B cell (primary cell): Measurements from ENCODE around the gene STX10. TPM values are rescaled to one million over a fixed set of nuclear protein-coding genes. Genes with fewer than 3 reads are reported as not detected.
A peak's percentile ranks its signal among the peaks of the same experiment; 100 is the strongest.

Experiments
- ATAC-seq: fragments of 200-7000 bp; cut with Tn5 transposase; one replicate; pipeline ENCODE4 v1.10.0; 2021; ENCODE audit warnings: low read depth, mild to moderate bottlenecking, moderate number of reproducible peaks, moderate library complexity
- CTCF ChIA-PET: fragments of 350-600 bp; sonication (Branson Sonifier 250); formaldehyde crosslinking; loops from one replicate; lab custom pipeline; 2021; ENCODE audit warnings: antibody characterized with exemption, inconsistent platforms; lab: Charles Lee
- POLR2A ChIA-PET: fragments of 350-600 bp; sonication (Branson Sonifier 250); formaldehyde crosslinking; loops from one replicate; lab custom pipeline; 2021; ENCODE audit warnings: antibody characterized with exemption; lab: Charles Lee
- DNase-seq: peaks from one replicate; pipeline ENCODE4 v3.0.0; 2013
- H2AFZ ChIP-seq: 2 replicates; pipeline ENCODE4 v1.6.1; 2012; ENCODE audit warnings: mild to moderate bottlenecking, low read depth, low read length; ENCODE audit not compliant: insufficient read depth, poor library complexity, severe bottlenecking
- H3K27ac ChIP-seq, 2 donors: 1 replicate in 1 of 2; 2 replicates in 1 of 2; pipeline ENCODE4 v1.5.1; 2012 to 2013; ENCODE audit warnings: low read length in 2 of 2, mild to moderate bottlenecking in 2 of 2, moderate library complexity in 1 of 2
- H3K27me3 ChIP-seq, 4 experiments: fragments of 200-600 bp in 1 of 4; sonication (generic) in 1 of 4; replicated peaks in 1 of 4; 1 replicate in 2 of 4; 2 replicates in 2 of 4; pipeline versions ENCODE4 v1.6.1 to v1.7.0; 2013 to 2016; ENCODE audit warnings: low read length in 3 of 4, mild to moderate bottlenecking in 2 of 4, mixed read lengths in 1 of 4, moderate library complexity in 1 of 4; ENCODE audit not compliant: insufficient read depth in 4 of 4, control insufficient read depth in 3 of 4; ENCODE audit errors: control extremely low read depth in 1 of 4
- H3K36me3 ChIP-seq, 2 experiments: replicated peaks in 1 of 2; 1 replicate in 1 of 2; 2 replicates in 1 of 2; pipeline versions ENCODE4 v1.6.1 to v1.7.1; 2013; ENCODE audit warnings: low read length in 1 of 2; ENCODE audit not compliant: insufficient read depth in 2 of 2, control insufficient read depth in 1 of 2; ENCODE audit errors: control extremely low read depth in 1 of 2, extremely low read depth in 1 of 2
- H3K4me1 ChIP-seq, 2 donors: fragments of 200-600 bp in 1 of 2; sonication (generic) in 1 of 2; 1 replicate in 1 of 2; 2 replicates in 1 of 2; pipeline versions ENCODE4 v1.5.1 to v1.6.1; 2013 to 2017; ENCODE audit warnings: low read length in 2 of 2; ENCODE audit not compliant: control insufficient read depth in 2 of 2, insufficient read depth in 2 of 2
- H3K4me2 ChIP-seq: replicated peaks from 2 replicates; pipeline ENCODE3; 2012; ENCODE audit warnings: mild to moderate bottlenecking, low read depth, low read length; ENCODE audit not compliant: poor library complexity, severe bottlenecking
- H3K4me3 ChIP-seq, 5 experiments: fragments of 200-600 bp in 1 of 5; sonication (generic) in 1 of 5; 1 replicate in 3 of 5; 2 replicates in 2 of 5; pipeline versions ENCODE4 v1.5.1 to v1.7.0; 2011 to 2016; ENCODE audit warnings: low read length in 4 of 5, mild to moderate bottlenecking in 4 of 5, low read depth in 2 of 5, control low read depth in 1 of 5, moderate library complexity in 1 of 5; ENCODE audit not compliant: insufficient read depth in 1 of 5; ENCODE audit errors: control extremely low read depth in 1 of 5, extremely low read depth in 1 of 5
- H3K79me2 ChIP-seq: fragments of 200-600 bp; sonication (generic); one replicate; pipeline ENCODE4 v1.6.0; 2016; ENCODE audit warnings: low read length; ENCODE audit not compliant: control insufficient read depth, insufficient read depth
- H3K9ac ChIP-seq: fragments of 200-600 bp; sonication (generic); 2 replicates; pipeline ENCODE4 v1.6.1; 2017; ENCODE audit warnings: mild to moderate bottlenecking, low read length, moderate library complexity
- H3K9me3 ChIP-seq, 3 donors: one replicate each; pipeline versions ENCODE4 v1.6.1 to v1.7.1; 2013; ENCODE audit warnings: low read length in 2 of 3; ENCODE audit not compliant: control insufficient read depth in 2 of 3, insufficient read depth in 1 of 3; ENCODE audit errors: control extremely low read depth in 1 of 3
- H4K20me1 ChIP-seq: 2 replicates; pipeline ENCODE4 v1.6.0; 2012; ENCODE audit warnings: mild to moderate bottlenecking, low read length; ENCODE audit not compliant: insufficient read depth, control insufficient read depth, poor library complexity, severe bottlenecking
- H3K27ac Mint-ChIP-seq: one replicate; pipeline ENCODE4 v1.8.0; 2021; ENCODE audit warnings: mixed read lengths
- H3K27me3 Mint-ChIP-seq: one replicate; pipeline ENCODE4 v1.8.0; 2021; ENCODE audit warnings: mixed read lengths
- H3K4me1 Mint-ChIP-seq: one replicate; pipeline ENCODE4 v1.8.0; 2021; ENCODE audit warnings: mixed read lengths
- H3K4me3 Mint-ChIP-seq: one replicate; pipeline ENCODE4 v1.8.0; 2021; ENCODE audit warnings: mixed read lengths
- H3K9me3 Mint-ChIP-seq: one replicate; pipeline ENCODE4 v1.8.0; 2022; ENCODE audit warnings: mixed read lengths; ENCODE audit not compliant: insufficient read depth
- EZH2 ChIP-seq: IDR thresholded peaks from 2 replicates; pipeline ENCODE4 v1.6.1; 2012; ENCODE audit warnings: borderline replicate concordance, low read depth, mild to moderate bottlenecking, moderate library complexity, low read length; ENCODE audit not compliant: insufficient read depth, poor library complexity, severe bottlenecking
- WGBS: methylation state at CpG from one replicate; pipeline ENCODE4 v1.1.5; 2013; ENCODE audit warnings: missing lambda C conversion rate; ENCODE audit not compliant: insufficient coverage; 5-methylcytosine and 5-hydroxymethylcytosine counted together
- intact Hi-C: fragments of 100-400 bp; cut with micrococcal nuclease; formaldehyde crosslinking; loops from one replicate; pipeline ENCODE4 v1.10.0; 2022
- polyA plus RNA-seq: library from polyadenylated mRNA; depleted of rRNA; stranded (reverse); fragments of >200 nt; gene quantifications from 2 replicates; pipeline ENCODE4 v1.2.3, GENCODE V29; 2012
- total RNA-seq, 2 donors: library from RNA; stranded (reverse); fragments of 120-200 nt in 1 of 2; gene quantifications; 1 replicate in 1 of 2; 2 replicates in 1 of 2; pipeline versions ENCODE4 v1.2.3 to v1.2.4, GENCODE V29; 2013 to 2022
- TF ChIP-seq, protein P1 (sequence below): fragments of 200-600 bp; IDR thresholded peaks from one replicate; pipeline ENCODE4 v1.8.0; 2022; ENCODE audit warnings: antibody characterized with exemption, mild to moderate bottlenecking

The STX10 gene
- total and polyA plus RNA-seq, 2 donors (not counting 1 experiment from before 2014, with no cell fraction given) = 59.0 to 147 TPM

DNA sequence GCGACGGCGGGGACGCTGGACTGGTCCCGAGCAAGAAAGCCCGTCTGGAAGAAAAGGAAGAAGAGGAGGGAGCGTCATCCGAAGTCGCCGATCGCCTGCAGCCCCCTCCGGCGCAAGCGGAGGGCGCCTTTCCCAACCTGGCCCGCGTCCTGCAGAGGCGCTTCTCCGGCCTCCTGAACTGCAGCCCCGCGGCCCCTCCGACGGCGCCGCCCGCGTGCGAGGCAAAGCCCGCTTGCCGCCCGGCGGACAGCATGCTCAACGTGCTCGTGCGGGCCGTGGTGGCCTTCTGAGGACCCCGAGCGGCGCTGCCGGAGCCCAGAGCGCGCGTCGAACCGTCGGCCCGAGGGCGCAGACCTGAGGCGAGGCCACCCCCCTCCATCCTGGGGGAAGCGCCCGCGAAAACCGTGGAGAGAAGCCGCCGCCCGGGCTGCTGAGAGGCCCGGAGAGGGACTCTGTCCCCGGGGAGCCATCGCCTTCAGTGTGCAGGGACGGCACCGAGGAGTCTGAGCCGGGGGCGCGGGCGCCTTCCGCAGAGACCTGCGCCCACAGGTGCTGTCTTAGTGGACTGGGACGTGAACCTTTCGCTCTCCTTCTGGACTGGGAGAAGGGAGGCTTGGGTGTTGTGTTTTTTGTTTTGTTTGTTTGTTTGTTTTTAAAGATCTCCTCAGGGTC is 3.5 kb upstream of the STX10 start:
- H3K4me1 ChIP-seq = peaks cover 34 to 59% of the 10 kb centered on the region in 2 donors
- WGBS = under 1% methylated on average over 69 of the region's 69 CpGs

More for the DNA sequence above, 3.5 kb upstream of the STX10 start:
- Histone ChIP-seq H3K79me2 (peaks cover 70% of the 10 kb centered on the region), H3K9ac (peak overlapping the region; percentile 97), H4K20me1 (peaks cover 26% of the 10 kb centered on the region), H3K4me3 (peak overlapping the region; percentile 82 to 100 (median 98)), H3K27me3 (no peaks in the 10 kb centered on the region), H2AFZ (no peak overlapping the region), H3K27ac (peak overlapping the region; percentile 94 to 96), H3K36me3 (peaks cover 0 to 9% of the 10 kb centered on the region in 2 experiments), H3K4me2 (peak overlapping the region; percentile 95), H3K9me3 (no peaks in the 10 kb centered on the region)
- no peaks in the 10 kb centered on the region for H3K27me3 Mint-ChIP-seq
- peaks cover 51% of the 10 kb centered on the region for H3K4me1 Mint-ChIP-seq
- intact Hi-C loops = loop anchor here (2.0 to 5.0 kb wide), 2 partner anchors 124 to 693 kb away; no protein-coding TSS in a partner anchor
- ATAC-seq (no peak), DNase-seq (no peak)
- peak overlapping the region; percentile 92 for H3K4me3 Mint-ChIP-seq
- no peaks in the 10 kb centered on the region for H3K9me3 Mint-ChIP-seq
- no peak for TF ChIP-seq EZH2
- TF ChIP-seq, protein P1, sequence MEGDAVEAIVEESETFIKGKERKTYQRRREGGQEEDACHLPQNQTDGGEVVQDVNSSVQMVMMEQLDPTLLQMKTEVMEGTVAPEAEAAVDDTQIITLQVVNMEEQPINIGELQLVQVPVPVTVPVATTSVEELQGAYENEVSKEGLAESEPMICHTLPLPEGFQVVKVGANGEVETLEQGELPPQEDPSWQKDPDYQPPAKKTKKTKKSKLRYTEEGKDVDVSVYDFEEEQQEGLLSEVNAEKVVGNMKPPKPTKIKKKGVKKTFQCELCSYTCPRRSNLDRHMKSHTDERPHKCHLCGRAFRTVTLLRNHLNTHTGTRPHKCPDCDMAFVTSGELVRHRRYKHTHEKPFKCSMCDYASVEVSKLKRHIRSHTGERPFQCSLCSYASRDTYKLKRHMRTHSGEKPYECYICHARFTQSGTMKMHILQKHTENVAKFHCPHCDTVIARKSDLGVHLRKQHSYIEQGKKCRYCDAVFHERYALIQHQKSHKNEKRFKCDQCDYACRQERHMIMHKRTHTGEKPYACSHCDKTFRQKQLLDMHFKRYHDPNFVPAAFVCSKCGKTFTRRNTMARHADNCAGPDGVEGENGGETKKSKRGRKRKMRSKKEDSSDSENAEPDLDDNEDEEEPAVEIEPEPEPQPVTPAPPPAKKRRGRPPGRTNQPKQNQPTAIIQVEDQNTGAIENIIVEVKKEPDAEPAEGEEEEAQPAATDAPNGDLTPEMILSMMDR = no peak
- ChIA-PET CTCF (interaction anchor here (1.2 to 5.4 kb wide), 12 partner anchors 8 to 108 kb away, joined by 3 to 106 read pairs (median 10); partner anchors contain the start of gene LYL1), POLR2A (interaction anchor here (0.6 to 4.6 kb wide), 21 partner anchors 10 to 109 kb away, joined by 3 to 116 read pairs (median 20); partner anchors contain the start of genes LYL1 and NACC1)
- H3K27ac Mint-ChIP-seq = peak overlapping the region; percentile 100
